ENCODE measurements around the gene MAP9.

MAP9 gene

DNA sequence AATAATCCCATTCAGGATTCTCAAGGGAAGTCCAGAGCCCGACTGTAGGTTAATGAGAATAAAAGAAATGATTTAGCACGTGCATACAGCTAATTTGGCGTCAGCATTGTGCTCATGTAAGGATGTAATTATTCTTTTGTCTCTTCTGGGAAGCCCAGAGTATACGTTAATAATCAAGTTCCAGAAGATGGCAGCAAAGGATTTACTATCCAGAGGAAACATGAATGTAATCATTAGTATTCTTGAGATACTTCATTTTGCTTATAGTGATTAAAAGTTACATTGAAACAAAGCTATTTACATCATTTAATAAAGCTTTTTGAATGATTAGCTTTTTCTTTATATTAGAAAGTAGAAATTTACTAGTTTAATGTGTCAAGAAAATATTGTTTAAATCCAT lies 27.1 kb upstream of the MAP9 start:
- H3K4me2 ChIP-seq (ENCODE audit: low read length) = no peak overlapping the region
- TF ChIP-seq, protein P1, sequence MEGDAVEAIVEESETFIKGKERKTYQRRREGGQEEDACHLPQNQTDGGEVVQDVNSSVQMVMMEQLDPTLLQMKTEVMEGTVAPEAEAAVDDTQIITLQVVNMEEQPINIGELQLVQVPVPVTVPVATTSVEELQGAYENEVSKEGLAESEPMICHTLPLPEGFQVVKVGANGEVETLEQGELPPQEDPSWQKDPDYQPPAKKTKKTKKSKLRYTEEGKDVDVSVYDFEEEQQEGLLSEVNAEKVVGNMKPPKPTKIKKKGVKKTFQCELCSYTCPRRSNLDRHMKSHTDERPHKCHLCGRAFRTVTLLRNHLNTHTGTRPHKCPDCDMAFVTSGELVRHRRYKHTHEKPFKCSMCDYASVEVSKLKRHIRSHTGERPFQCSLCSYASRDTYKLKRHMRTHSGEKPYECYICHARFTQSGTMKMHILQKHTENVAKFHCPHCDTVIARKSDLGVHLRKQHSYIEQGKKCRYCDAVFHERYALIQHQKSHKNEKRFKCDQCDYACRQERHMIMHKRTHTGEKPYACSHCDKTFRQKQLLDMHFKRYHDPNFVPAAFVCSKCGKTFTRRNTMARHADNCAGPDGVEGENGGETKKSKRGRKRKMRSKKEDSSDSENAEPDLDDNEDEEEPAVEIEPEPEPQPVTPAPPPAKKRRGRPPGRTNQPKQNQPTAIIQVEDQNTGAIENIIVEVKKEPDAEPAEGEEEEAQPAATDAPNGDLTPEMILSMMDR (IDR thresholded peaks at IDR 0.05) = no peak

DNA sequence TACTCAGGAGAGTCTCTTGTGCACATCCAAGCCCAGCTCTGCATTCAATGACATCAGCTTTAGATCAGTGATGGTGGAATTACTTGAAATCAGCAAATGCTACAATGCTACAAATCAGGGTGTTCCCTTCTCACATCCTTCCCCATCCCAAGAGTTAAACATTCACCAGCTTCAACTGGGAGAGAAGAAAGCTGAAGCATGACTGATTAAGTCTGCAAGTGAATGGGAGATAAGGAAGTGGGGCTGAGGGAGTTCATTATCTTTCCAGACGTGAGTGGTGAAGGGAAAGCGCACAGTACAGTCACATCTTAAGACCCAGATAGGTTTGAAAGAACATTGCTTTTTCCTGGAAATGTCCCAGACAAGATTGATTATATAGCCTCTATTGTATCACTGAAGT lies 26.2 kb upstream of the MAP9 start:
- Histone ChIP-seq H3K4me3 (ENCODE audit: low read depth, low read length) (no peak overlapping the region), H3K79me2 (no peaks in the 10 kb centered on the region), H3K27me3 (ENCODE audit: control insufficient read depth, insufficient read depth, low read length) (no peaks in the 10 kb centered on the region), H2AFZ (no peak overlapping the region), H3K27ac (no peak overlapping the region), H3K9me3 (ENCODE audit: control insufficient read depth, low read length) (no peaks in the 10 kb centered on the region), H3K9ac (no peak overlapping the region), H3K36me3 (ENCODE audit: control insufficient read depth, insufficient read depth, low read length) (no peaks in the 10 kb centered on the region), H3K4me1 (no peaks in the 10 kb centered on the region), H3K4me2 (ENCODE audit: low read length) (no peak overlapping the region)
- TF ChIP-seq, protein P1 (IDR thresholded peaks at IDR 0.05) = no peak

More for the DNA sequence above, 27.1 kb upstream of the MAP9 start:
- no peak overlapping the region for H3K9ac ChIP-seq
- H3K4me3 ChIP-seq (ENCODE audit: low read depth, low read length) = no peak overlapping the region
- no peaks in the 10 kb centered on the region for H3K9me3 ChIP-seq (ENCODE audit: control insufficient read depth, low read length)
- no peaks in the 10 kb centered on the region for H3K4me1 ChIP-seq
- H3K79me2 ChIP-seq = no peaks in the 10 kb centered on the region
- no peak overlapping the region for H2AFZ ChIP-seq
- no peaks in the 10 kb centered on the region for H3K36me3 ChIP-seq (ENCODE audit: control insufficient read depth, insufficient read depth, low read length)
- H3K27me3 ChIP-seq (ENCODE audit: control insufficient read depth, insufficient read depth, low read length) = no peaks in the 10 kb centered on the region
- H3K27ac ChIP-seq = no peak overlapping the region

DNA sequence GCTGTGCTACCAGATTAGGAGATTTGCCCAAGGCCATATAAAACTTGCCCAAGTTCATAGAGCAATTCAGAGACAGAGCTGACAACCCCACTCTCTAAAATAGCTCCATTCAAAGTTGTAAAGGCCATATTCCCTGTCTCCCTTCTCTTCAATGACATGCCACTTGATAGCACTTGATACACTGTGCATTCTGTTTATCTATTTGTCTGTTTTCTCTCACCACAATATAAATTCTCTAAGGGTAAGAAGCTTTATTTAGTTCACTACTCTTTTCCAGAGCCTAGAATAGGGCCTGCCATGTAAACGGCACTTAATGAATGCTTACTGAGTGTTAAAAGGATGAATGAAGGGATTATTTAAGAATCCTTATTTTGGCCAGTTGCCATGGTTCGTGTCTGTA lies 24.1 kb upstream of the MAP9 start:
- no peak overlapping the region for H2AFZ ChIP-seq
- H3K4me1 ChIP-seq = no peaks in the 10 kb centered on the region
- no peak overlapping the region for H3K9ac ChIP-seq
- H3K9me3 ChIP-seq (ENCODE audit: control insufficient read depth, low read length) = no peaks in the 10 kb centered on the region
- H3K36me3 ChIP-seq (ENCODE audit: control insufficient read depth, insufficient read depth, low read length) = no peaks in the 10 kb centered on the region
- H3K79me2 ChIP-seq = no peaks in the 10 kb centered on the region
- H3K27ac ChIP-seq = no peak overlapping the region
- TF ChIP-seq, protein P1 (IDR thresholded peaks at IDR 0.05) = no peak
- no peak overlapping the region for H3K4me3 ChIP-seq (ENCODE audit: low read depth, low read length)
- no peaks in the 10 kb centered on the region for H3K27me3 ChIP-seq (ENCODE audit: control insufficient read depth, insufficient read depth, low read length)
- H3K4me2 ChIP-seq (ENCODE audit: low read length) = no peak overlapping the region

DNA sequence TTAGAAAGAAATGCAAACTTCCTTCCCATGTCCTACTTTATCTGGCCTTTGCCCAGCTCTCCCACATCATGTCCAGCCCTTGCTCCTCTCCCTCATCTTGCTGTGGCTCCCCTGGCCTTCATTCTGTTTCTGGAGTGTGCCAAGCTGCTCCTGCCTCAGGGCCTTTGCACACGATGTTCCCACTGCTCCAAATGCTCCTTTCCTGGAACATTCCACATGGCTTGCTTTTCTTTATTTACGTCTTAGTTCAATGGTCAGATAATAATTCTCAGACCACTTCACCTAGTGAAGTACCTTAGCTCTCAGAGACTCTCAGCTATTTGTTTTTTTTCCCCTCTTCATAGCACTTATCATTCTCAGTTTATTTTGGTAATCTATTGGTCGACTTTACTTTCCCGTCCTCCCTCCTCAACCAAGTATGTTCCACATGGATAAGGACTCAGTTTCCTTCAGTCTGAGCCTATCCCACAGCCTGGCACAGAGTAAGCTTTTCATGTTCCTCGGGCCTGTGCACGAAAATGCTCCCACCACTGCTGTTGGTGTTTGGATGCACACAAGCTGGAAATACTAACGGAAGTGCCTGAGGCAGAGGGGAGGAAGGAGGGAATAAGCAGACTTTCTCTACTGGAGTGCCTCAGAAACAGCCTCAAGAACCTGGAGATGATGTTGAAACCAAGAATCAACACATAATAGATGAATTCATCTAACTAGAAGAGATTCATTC lies 23.4 kb upstream of the MAP9 start:
- H3K4me1 ChIP-seq = no peaks in the 10 kb centered on the region

More for the DNA sequence above, 23.4 kb upstream of the MAP9 start:
- no peaks in the 10 kb centered on the region for H3K36me3 ChIP-seq (ENCODE audit: control insufficient read depth, insufficient read depth, low read length)
- TF ChIP-seq, protein P1 (IDR thresholded peaks at IDR 0.05) = no peak
- no peak overlapping the region for H3K4me2 ChIP-seq (ENCODE audit: low read length)
- no peaks in the 10 kb centered on the region for H3K27me3 ChIP-seq (ENCODE audit: control insufficient read depth, insufficient read depth, low read length)
- no peak overlapping the region for H2AFZ ChIP-seq
- H3K4me3 ChIP-seq (ENCODE audit: low read depth, low read length) = no peak overlapping the region
- no peak overlapping the region for H3K27ac ChIP-seq
- no peaks in the 10 kb centered on the region for H3K9me3 ChIP-seq (ENCODE audit: control insufficient read depth, low read length)
- H3K9ac ChIP-seq = no peak overlapping the region
- no peaks in the 10 kb centered on the region for H3K79me2 ChIP-seq

All from parathyroid adenoma (tissue), 2 donors.